Stimulated activated CD4-positive, alpha-beta T cell treated with anti-CD3 and anti-CD28 coated beads, Interleukin-4, amount 100 ng/mL, for 1 hour (primary cell): ENCODE data around the gene MBP.

Experiments
- DNase-seq: peaks from one replicate; pipeline ENCODE4 v3.0.0-alpha.2; 2020

The MBP gene

GRCh38 chr18:77077941-77078689 is 54.5 kb downstream of the MBP start:
- no peak for DNase-seq

GRCh38 chr18:77077401-77077800 is 55.2 kb downstream of the MBP start:
- DNase-seq = no peak

GRCh38 chr18:77076111-77076510 is 56.5 kb downstream of the MBP start:
- DNase-seq = no peak

- no peak for DNase-seq
Measured at GRCh38 chr18:77074431-77074830, 58.2 kb downstream of the MBP start.

GRCh38 chr18:77073336-77074093 is 59.1 kb downstream of the MBP start:
- DNase-seq = no peak

GRCh38 chr18:77072566-77072965 is 60.0 kb downstream of the MBP start:
- DNase-seq = no peak

GRCh38 chr18:77071711-77072292 is 60.8 kb downstream of the MBP start:
- peak; percentile 42 for DNase-seq

- no peak for DNase-seq
Measured at GRCh38 chr18:77071061-77071460, 61.5 kb downstream of the MBP start.

- DNase-seq = no peak
Measured at GRCh38 chr18:77070627-77071026, 62.0 kb downstream of the MBP start.

- no peak for DNase-seq
Measured at GRCh38 chr18:77069931-77070330, 62.7 kb downstream of the MBP start.

GRCh38 chr18:77069482-77069881 is 63.1 kb downstream of the MBP start:
- no peak for DNase-seq

- DNase-seq = peak; percentile 30
Measured at GRCh38 chr18:77068321-77069312, 64.0 kb downstream of the MBP start.

- DNase-seq = peak; percentile 63
Measured at GRCh38 chr18:77067291-77068061, 65.1 kb downstream of the MBP start.

GRCh38 chr18:77066689-77067088 is 65.9 kb downstream of the MBP start:
- no peak for DNase-seq

- DNase-seq = no peak
Measured at GRCh38 chr18:77066101-77066500, 66.5 kb downstream of the MBP start.

GRCh38 chr18:77065221-77065981 is 67.2 kb downstream of the MBP start:
- DNase-seq = peak; percentile 42

GRCh38 chr18:77063260-77063659 is 69.3 kb downstream of the MBP start:
- peak; percentile 65 for DNase-seq

GRCh38 chr18:77062518-77063003 is 70.0 kb downstream of the MBP start:
- peak; percentile 39 for DNase-seq

GRCh38 chr18:77061946-77062517 is 70.6 kb downstream of the MBP start:
- DNase-seq = no peak

GRCh38 chr18:77061281-77061945 is 71.2 kb downstream of the MBP start:
- DNase-seq = no peak
